NCI-H2171 treated with DMSO at 0.1 percent for 48 hours (cell line): Measurements from ENCODE around the gene PER3.

Experiments used
- DNase-seq: peaks from one replicate; lab custom pipeline; 2025; lab: John Stamatoyannopoulos, UW

PER3 gene

DNA sequence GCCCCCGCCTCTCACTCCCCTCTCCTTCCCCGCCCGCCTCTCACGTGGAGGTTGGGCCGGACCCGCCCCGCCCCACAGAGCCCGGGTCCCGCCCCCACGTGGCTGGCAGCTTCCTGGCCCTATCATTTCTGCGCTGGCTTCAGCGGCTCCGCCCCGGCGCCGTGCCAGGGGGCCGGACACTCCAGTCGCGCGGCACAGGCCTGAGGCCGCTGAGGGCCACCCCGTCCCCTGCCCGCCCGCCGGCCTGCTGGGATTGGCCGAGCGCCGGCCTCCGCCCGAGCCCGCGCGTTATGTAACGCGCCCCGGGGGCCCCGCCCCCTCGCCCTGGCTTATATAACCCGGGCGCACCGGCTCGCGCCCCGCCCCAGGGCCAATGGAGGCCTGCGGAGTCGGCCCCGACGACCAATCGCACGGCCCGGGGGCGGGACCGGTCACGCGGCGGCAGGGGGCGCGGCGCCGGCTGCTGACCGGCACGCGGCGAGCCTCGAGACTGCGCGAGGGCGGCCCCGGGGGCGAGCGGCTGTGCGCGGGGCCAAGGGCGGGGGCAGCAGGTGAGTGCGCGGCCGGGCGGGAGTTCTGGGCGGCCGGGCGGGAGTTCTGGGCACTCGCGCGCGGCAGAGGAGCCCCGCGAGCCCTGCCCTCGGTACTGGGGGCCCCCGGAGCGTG, at the start of gene PER3:
PER3 (plus strand) TSS at position 466 of the 666 bp plus-strand sequence. CDS start 587 bp downstream, outside the sequence.
- DNase-seq, result peak; percentile 93

DNA sequence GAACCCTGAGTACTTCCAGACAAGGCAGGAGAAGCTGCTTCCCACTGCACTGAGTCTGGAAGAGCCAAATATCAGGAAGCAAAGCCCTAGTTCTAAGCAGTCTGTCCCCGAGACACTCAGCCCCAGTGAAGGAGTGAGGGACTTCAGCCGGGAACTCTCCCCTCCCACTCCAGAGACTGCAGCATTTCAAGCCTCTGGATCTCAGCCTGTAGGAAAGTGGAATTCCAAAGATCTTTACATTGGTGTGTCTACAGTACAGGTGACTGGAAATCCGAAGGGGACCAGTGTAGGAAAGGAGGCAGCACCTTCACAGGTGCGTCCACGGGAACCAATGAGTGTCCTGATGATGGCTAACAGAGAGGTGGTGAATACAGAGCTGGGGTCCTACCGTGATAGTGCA, 46.0 kb upstream of the PER3 start:
- no peak for DNase-seq

DNA sequence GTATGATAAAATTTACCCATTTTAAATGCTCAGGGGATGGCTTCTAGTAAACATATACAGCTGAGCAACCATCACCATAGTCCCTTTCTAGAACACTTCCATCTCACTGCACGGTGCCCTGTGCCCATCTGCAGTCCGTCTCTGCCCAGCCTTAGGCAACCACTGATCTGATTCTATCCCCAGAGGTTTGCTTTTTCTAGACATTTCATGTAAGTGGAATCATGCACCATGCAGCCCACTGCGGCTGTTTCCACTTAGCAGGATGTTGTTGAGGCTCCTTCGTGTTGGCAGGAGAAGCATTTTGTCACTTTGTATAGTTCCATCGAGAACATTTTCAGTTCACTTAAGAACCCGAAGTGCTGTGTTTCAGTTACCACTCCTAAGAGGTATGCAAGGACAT, 40.7 kb upstream of the PER3 start:
- DNase-seq, result no peak

- DNase-seq, result no peak
Measured at GRCh38 chr1:7744882-7745281, 39.2 kb upstream of the PER3 start.

GRCh38 chr1:7745783-7746182, 38.3 kb upstream of the PER3 start:
- no peak for DNase-seq

DNA sequence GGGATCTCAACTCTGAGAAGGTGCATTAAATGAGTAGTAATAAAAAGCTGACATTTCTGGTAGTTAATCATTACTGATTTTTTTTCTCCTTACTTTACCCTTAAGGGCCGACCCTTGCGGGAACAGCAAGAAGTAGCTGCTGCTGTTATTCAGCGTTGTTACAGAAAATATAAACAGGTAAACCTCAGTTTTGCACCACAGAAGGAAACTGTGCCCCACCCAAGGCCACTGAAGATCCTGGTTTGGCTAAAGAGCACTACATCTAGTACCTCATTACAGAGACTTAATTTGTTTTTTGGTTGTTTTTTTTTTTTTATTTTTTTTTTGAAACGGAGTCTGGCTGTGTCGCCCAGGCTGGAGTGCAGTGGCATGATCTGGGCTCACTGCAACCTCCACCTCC, 36.5 kb upstream of the PER3 start:
- DNase-seq, result no peak

DNA sequence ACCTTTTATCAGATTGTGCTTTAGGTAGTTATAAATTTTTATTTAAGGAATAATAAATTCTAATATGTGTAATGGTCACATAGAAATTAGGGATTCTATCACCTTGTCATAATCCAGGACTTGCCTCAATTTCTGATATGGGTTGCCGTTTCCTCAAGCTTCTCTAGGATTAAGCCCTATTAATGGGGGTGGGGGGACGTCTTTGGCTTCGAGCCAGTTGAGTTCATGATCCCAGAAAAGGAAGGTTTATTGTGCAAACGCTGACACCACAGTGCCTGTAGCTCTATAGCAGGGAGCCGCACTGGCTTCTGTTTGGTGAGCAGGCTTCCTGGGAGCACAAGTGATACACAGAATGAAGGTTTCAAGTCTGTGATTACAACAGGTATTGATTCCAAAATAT, 35.0 kb upstream of the PER3 start:
- no peak for DNase-seq

GRCh38 chr1:7751174-7751573, 32.9 kb upstream of the PER3 start:
- DNase-seq, result no peak

DNA sequence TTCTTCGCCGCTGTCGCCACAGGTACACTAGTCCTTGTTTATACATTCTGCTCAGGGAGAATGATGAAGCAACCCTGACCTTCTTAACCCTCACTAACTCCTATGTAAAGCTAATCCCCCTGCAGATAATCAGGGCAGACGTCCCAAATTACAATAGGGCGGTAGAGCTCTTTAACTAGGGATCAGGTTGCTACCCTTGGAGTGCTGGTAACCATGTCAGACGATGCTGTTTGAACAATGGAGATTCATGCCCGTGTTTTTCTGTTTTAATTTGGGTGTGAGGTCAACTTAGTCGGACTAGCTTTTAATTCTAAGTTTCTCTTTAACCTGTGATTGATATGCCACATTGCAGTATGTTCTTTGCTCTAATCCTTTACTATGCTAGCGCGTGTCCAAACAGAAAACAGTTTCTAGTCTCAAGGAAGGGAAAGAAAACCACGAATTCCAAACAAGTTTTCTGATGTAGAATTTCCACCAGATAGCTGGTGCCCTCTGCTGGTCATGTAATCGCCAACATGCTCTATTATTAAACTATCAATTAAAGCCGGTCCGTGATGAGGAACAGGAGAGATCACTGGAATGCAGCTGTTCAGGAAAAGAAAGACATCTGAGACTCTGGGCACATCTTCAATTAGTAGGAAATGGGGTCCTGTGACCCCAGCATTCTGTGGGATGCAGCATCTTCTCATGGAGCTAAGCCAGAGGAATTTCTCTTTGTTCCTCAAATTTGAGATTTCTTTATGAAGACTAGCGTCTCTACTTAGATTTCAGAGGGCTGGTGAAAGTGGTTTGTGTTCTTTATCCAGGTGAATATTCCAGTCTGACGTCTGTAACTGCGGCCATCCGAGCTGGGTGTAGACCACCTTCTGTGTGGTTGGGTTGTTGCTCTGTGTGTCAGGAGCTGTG, 31.3 kb upstream of the PER3 start:
- DNase-seq, result peak; percentile 66

GRCh38 chr1:7753641-7754040, 30.4 kb upstream of the PER3 start:
- DNase-seq, result no peak

DNA sequence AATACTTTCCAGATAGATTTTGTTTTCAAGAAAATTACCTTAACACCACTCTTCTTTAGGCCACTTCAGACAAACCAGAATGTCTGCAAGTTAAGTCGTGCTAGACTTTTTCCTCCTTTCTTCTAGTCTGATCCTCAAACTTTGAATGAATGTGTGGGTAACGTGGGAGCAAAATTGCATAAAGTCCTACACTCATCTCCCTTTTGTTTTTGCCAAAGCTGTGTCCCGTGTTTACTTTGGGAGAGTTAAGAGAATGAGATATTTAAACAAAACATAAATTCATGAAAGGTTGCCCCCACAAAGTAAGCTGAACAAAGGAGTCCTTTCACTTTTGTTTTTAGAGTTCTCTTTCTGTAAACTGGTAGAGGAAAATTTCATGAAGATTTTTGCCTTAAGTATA, 29.9 kb upstream of the PER3 start:
- no peak for DNase-seq

DNA sequence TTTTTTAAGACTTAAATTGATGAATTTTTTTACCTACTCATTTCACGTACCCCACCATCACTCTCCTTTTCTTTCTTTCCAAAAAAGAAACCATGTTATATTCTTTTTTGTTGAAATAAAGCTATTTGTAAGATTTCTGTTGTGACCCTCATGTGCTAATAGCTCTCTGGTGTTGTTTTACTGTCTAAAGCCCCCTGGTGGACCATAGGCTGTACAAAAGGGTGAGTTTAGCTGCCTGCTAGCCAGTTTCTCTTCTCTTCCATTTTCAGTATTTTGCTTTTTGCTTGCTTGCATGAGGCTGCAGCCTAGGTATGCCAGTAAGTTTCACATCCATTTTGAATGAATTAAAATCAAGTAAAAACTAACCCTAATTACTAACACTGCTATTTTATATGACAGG, 28.6 kb upstream of the PER3 start:
- peak; percentile 10 for DNase-seq

- DNase-seq, result no peak
Measured at GRCh38 chr1:7760245-7760644, 23.8 kb upstream of the PER3 start.

- DNase-seq, result no peak
Measured at GRCh38 chr1:7761103-7761502, 23.0 kb upstream of the PER3 start.

DNA sequence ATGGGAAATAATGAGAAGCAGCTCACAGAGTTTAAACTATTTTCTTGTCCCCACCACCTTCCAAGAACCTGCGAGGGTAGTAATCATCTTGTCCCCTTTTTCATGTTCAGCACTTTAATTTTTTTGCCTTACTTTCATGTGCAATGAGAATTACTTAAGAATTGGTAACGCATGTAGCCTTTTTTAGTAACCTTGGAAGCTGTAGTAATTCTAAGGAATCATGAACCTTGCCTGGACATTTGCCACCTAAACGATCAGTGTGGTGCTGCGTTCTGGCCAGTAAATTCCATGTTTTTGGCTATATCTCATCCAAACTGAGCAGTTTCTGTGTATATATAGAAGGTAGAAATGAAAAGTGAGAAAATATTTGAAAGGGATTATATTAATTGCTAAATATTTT, 16.9 kb upstream of the PER3 start:
- no peak for DNase-seq

GRCh38 chr1:7768583-7768982, 15.5 kb upstream of the PER3 start:
- DNase-seq, result peak; percentile 51

DNA sequence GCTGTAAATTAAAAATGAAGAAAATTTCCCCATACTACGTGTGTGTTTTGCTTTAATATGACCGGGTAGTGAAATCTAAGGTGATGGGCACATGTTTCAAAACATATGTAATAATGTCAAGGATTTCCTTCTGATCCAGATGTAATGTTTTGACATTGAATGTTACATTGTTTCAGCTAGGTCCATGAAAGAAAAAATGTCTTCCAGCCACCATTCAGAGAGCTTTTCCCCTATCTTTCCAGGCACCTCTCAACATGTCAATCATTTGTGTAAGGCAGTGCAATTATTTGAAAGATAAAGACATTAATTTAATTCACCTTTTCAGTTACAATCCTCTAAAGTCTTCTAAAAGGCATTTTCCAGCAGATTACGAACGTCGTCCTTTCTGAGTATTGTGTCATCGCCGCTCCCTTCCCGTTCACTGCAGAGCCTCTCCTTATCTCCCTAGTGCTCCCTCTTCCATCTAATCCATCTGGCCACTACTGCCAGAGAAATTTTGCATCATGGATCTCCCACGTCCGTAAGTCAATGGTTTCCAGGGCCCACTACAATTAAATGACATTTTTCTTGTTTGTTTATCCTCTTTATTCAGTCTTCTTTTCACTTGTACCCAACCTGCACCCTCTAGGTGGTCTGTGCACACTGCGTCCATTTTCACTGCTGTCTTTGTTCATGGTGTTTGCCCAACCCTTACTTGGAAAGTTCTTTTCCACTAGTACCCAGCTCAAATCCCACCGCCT, 14.2 kb upstream of the PER3 start:
- DNase-seq, result no peak

GRCh38 chr1:7770669-7770996, 13.5 kb upstream of the PER3 start:
- DNase-seq, result peak; percentile 60

DNA sequence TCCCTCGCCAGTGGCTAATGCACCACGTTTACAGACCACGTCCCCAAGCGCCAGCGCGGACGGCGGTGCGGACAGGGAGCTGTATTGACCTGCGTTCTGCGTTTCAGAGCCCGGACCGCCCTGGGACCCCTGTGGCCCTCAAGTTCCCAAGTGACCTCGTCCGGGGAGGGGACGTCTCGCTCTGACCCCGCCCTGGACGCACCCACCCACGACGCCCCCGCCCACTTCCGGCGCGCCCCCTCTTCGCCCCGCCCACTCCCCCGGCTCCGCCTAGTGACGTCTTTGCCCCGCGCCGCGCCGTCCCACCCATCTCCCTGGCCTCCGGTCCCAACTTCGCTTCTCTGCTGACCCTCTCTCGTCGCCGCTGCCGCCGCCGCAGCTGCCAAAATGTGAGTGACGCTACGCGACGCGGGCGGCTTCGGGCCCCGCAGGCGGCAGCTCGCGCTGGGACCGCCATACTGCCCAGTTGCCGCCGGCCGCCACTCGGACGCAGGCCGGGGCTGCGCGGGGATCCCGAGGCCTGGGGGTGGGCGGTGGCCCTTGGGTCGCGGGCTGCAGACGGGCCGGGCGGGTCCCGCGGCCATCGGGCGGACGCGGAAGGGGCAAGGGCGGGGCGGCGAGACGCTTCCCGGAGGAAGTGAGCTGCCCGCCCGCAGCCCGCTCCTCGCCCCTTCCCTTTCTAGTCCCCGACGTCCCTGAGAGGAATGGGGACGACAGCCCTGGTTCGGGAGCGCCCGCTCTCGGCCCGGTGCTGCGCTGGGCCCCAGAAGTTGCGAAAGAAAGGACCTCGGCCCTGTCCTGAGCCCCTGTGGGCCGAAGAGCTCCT, 12.9 kb upstream of the PER3 start, which contains the start of gene VAMP3:
VAMP3 (plus strand) TSS at position 300 of the 826 bp plus-strand sequence; CDS start at position 388, 88 bp downstream.
- DNase-seq, result peak; percentile 62

- no peak for DNase-seq
Measured at GRCh38 chr1:7771823-7772299, 12.2 kb upstream of the PER3 start.

DNA sequence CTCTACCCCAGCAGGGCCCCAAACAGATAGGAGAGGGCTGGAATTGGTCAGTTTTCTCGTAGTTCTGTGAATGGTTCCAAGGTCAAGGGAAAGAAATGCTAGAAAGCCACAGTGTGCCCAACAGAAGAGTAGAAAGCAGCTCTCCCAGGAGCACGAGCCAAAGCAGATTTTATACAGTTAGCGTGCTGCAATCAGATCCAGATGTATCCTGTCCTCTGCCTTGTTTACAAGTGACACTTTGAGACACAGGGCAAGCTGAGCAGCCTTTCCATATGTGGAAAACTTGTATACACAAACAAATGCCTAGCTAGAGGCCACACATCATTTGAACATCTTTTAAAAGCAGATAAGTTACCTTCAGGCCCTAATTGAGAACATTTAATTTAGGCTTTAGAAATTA, 6.5 kb upstream of the PER3 start:
- DNase-seq, result no peak
